A204.1 (cell line): ENCODE results near the gene IMMT.
A peak's percentile ranks its signal among the peaks of the same experiment; 100 is the strongest.

ENCODE experiments used
- FAIRE-seq: peaks from 2 replicates; lab custom pipeline; 2012; peaks lifted over from hg19 to GRCh38; lab: Jason Lieb, UNC

The IMMT gene

DNA sequence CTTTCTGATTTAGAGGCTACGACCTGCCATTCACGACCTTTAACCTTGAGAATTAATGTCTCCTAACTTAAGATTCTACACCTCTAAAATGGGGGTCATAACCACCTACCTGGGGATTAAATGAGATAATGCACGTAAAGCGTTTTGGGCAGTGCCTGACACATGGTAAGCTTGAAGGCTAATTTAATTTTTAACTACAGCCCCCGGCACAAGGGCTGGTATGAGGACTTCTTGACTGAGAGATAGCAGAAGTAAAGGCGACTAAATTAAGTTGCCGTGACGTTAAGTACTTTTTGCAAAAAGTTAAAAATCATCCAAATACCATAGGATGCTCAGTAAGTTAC, 4.5 kb upstream of the IMMT start:
- FAIRE-seq = no peak

DNA sequence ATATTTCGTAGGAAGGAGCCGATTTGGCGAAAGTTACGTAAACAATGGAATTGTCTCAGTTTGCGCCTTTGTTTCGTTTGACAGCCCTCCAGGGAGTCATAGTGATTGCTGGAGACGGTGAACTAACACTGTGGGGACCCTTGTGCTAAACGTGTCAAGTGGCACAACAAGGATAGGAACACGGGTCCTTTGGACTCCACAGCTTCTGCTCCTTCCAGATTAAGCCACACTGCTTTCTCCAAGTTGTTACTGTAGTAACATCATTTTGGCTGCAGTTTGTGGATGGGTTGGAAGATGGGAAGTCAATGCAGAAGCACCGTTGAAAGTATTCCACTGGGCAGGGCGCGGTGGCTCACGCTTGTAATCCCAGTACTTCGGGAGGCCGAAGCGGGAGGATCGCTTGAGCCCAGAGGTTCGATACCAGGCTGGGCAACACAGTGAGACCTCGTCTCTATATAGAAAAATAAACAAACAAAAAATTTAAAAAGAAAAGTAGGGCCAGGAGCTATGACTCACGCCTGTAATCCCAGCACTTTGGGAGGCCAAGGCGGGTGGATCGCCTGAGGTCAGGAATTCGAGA, 636 bp upstream of the IMMT start:
- no peak for FAIRE-seq

DNA sequence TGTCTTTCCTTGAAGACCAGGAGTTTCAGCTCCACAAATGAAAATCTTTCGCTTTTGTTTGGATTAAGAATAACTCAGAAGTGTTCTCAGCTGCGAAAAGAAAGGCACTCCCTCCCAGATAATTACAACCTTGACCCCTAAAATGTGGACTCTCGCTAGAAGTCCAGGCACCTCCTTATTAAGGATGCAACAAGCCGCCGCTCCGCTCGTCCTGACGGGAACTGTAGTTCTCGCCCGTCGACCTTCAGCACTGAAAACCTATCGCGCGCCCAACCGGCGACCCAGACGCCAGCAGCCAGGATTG, 559 bp downstream of the IMMT start:
- FAIRE-seq = peak; percentile 87

DNA sequence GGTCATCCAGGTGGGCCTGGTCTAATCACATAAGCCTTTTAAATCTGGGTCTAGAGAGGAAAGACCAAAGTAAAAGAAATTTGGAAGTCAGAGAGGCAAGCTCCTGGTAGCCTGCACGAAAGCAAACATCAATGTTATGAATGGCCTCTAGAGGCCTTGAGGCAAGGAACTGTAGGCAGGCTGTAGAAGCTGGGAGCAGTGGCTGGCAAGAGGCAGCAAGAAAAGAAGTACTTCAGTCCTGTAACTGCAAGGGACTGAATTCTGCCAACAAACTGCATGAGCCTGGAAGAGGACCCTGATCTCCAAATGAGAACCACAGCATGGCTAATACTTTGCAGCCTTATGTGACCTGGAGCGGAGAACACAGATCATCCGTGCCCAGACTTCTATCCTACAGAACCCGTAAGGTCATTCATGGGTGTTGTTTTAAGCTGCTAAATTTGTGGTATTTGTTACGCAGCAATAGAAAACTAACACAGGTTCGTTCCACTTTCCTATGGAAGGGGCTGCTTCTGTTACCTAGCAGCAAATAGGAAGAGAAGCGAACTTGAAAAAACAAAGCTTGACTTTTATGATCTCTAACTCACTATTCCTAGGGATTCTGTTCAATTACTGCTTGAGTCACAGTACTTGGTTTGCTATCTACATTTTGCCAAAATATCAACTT, 1.2 kb downstream of the IMMT start:
- no peak for FAIRE-seq

DNA sequence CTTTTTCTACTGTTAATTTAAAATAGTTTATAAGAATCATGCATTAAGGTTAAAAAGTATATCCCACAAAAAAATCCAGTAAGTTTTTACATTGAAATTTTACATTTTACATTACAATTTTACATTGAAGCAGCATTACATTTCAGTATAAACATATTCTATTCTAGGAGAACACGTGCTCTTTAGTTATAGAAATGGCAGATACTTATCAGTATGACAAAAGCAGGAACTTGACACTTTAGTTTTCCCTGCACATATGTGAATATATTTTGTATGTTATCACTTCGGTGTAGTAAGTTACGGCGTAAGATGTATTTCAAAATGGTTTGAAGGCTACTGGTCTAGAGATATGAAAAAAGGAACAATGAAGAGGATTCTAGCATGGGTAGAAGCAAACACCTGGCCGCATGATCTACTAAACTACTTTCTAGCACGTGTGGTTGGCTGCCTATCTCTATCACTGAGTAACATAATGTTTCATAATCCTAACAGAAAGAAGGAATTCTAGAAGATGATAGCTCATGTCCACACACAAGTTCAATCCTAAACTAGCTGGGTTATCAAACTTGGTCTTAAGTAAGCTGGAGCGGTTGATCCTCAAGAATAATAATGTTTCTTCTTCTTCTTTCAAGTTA, 5.4 kb downstream of the IMMT start:
- FAIRE-seq = no peak

DNA sequence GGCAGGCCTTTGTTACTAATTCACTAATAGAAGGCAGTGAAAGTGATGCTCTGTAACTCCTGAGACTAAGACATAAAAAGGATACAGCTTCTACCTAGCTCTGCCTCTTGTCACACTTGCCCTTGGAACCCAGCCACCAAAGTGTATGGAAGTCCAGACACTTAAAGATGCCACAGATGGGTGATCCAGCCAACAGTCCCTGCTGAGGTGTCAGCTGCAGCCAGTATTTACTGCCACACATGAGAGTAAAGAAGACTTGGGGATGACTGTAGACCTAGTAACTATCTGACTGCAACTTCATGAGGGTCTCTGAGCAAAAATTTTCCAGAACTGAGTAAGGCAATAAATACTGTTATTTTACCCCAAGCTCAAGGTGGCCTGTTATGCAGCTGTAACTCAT, 8.8 kb downstream of the IMMT start:
- FAIRE-seq = no peak

DNA sequence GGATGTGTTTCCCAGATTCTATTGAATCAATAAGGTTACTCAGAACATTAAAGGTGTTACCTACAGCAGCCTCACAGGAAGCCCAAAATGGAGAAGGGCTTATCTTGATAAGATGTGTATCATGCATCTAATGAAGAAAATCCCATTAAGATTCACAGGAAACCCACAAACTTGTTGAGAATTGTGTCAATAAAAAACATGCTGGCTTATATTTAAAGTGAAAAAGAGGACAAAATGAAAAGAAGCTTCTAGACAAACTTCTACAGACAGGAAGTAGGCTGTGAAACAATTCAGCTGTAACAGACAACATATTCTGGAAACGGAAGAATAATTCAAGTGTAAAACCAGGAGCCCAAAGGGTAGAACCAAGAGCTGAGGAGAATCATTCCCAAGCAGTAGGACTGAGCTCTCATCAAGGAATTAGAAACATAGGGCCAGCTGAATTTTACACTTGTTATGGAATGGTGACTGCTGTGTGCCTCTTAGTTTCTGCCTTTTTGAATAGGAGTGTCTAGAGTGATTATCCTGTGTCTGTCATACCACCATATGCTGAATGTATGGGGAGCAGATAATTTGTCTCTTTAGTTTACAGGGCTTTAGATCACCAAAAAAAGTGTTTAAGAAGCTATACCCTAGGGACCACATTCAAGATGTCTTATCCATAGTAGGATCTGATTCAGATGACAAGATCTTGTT, 9.6 kb downstream of the IMMT start:
- FAIRE-seq = no peak

DNA sequence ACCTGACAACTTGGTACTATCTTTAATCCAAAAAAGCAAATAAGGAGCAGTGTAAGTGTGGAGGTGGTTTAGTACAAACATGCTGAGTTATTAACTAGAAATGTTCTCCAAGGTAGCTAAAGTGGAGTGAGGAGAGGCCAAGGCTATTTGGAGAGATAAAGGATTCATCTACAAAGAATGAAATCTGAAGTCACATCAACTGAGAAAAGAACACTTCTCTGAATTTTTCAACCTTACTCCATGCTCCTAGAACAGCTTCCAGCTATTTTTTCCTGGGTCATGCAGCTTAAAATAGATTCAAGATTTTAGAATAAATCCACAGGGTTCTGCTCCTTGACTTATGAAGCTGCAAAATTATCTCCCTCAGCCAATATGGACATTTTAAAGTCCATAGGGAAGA, 18.7 kb downstream of the IMMT start:
- no peak for FAIRE-seq

DNA sequence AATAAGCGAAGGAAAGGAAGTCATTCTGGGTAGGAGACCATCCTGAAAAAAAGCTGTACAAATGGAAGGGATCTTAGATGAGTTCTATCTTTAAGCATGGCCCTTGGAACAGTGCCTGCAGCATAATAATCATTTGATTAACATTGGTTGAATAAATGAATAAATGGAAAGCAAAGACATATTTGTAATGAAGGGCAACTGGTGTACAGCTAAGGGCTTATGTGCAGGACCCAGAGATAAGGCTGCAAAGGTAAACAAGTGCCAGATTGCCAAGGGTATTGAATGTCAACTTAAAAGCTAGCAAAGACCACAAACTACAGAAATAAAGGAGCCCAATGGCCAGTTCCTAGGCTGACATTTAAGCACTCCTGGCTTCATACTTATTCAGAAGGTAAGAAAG, 19.4 kb downstream of the IMMT start:
- no peak for FAIRE-seq

DNA sequence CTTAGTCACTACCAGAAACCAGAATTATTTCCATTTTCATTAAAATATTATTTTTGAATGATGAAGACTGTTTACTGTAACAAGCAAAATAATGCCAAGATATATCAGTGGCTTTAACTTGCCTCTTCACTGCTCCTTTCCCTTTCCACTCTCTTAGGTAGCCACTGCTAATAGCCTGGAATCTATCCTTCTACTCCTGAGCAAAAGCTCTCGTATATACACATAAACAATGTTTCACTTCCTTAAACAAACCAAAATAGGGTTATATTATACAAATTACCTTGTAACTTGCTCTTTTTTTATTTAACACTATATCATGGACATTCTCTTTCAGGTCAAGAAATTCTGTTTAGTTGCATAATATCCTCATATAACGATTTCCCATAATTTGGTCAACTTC, 20.8 kb downstream of the IMMT start:
- no peak for FAIRE-seq

DNA sequence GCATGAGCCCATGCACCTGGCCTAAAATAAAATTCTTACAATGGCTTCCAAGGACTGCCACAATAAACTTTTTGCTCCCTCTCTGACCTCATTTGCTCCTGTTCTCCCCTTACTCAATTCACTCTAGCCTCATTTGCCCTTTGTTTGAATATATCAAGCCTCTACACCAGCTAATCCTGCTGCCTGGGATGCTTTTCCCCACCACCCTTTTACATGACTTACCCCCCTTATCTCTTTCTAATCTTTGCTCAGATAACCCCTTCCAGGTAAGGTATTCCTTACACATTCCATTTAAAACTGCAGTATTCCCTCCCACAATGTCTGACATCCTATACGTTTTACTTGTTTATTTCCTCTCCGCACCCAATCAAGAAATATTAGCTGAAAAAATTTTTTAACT, 22.7 kb downstream of the IMMT start:
- FAIRE-seq = no peak

DNA sequence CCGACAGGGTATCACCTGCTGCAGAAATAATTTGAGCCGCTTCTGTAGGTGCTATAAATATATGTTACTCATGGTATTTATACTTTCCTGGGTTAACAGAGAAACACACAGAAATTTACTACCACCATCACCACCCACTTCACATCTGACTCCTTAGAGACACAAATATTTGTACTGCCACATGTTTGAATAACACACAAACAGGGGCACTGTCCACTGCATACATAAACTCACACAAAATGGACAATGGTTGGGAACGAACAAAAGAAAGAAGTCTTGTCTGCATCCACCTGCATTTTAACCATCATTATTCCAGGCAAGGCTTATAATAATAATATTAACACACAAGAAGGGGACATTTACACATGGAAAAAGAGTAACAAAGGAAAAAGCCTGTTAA, 24.0 kb downstream of the IMMT start:
- FAIRE-seq = no peak

DNA sequence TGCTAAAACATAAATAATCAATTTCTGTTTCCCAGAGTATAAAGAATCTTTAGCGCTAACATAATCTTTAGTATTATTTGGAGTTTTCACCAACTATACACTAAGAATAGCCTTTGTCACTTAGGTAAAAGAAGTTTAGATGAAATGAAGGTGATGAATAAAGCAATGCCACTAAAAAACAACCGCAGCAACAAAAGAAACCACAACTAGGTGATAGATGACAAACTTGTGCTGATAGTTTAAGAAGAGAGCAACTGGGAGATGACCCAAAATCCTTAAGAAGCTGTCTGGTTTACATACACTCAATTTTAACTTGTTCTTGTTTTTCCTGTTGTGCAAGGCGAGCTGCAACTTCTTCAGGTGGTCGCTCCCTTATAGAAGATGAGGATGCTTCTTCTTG, 24.8 kb downstream of the IMMT start:
- no peak for FAIRE-seq

DNA sequence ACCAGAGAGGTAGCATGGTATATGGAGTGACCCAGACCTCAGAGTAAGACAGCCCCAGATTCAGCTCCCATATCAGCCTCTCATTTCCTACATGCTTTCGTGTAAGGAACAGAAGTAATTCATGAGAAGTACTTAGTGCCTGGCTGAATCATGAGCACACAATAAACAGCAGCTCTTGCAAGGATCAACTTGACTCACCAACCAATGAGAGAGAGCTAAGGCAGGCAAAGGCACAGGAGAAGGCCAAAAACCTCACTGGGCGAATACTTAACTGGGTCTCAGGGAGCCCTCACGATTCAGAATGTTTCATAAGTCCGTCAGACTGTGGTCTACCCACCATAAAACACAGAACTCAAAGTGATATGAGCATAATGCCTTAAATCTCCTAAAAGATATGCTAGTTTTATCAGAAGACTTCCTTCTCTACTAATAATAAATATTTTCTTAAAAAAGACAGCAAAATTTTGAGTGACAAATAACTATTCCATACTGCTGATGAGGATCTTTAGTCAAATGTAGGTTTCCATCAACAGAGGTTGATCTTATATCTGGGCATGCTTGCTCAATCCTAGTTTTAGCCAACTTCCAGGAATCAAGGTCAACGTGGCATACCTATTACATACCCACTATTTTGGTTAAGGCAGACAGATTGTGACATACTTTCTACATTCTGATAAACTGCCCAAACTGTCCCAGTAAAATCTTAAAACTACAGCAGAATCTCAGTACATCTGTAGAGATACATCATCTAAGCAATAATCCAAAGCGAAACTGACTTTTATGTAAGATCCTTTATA, 34.9 kb downstream of the IMMT start:
- no peak for FAIRE-seq

DNA sequence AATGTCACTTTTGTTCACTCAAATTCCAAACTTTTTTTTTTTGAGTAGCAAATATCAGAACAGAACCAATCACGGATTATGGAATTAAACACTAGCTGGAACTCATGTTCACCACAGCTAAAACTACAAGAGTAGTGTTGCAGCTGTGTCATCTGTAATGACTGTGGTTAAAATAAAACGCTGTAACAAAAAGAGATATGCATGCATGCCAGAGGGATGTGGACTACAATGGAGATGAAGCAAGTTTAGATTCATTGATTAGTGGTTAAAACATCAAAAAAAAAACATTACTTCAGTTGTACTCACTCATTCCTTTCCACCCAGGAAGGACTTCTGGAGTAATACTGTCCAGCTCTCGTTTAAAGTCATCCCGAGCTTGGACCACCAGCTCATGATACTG, 37.0 kb downstream of the IMMT start:
- no peak for FAIRE-seq

DNA sequence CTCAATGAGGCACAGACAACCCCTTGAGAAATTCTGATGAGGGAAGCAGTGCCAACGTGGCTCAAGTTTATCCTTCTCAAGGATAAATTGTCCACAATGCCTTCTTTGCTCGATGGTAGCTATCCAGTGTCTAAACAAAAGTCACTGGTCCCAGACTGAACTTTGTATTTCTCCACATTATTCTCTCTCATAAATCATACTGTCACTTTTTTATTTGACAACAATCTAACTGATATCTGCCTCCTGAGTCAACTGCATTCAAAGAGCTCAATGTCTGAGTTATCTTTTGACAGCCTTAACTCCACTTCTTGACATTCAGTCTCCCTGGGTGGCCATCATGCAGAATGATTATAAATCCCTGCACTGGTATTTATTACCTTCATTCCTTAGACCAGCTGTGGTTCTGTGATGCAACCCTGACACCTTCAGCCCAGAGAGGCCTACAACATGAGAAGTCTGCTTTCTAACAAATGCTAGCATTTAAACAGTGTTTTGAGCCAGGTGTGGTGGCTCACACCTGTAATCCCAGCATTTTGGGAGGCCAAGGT, 38.2 kb downstream of the IMMT start:
- FAIRE-seq = no peak

DNA sequence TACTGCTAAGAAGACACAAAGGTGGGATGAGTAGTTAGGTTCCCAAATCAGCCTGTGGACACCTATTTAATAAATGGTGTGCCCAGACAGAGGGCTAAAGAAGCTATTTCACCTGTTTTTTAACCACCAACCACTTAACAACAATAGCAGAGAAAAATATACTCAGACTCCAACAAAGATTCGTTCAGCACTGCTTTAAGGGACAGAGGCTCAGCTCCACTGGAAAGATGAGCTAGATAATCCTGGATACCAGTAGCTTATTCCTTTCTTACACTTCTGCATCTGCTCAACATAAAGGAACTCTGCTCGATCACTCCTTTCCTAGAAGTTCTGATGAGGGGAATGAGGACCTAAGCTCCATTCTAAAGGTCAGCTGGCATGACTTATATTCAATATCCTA, 44.8 kb downstream of the IMMT start:
- FAIRE-seq = no peak

DNA sequence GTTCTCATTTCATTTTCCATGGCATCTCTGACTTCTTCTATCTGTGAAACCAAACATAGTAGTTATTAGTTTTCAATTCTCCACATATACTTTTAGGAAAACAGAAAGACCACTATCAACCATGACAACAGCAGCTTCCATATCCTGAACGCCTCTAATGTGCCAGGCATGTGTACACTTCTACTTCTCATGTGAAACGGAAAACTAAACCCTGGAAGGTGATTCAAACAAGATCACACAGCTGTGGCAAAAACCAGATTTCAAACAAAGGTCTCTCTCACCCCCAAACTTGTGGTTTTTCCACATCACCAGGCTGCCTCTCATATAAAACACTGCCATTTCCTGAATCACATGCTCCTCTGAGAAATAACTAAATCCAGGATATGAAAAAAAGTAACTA, 47.5 kb downstream of the IMMT start:
- no peak for FAIRE-seq

DNA sequence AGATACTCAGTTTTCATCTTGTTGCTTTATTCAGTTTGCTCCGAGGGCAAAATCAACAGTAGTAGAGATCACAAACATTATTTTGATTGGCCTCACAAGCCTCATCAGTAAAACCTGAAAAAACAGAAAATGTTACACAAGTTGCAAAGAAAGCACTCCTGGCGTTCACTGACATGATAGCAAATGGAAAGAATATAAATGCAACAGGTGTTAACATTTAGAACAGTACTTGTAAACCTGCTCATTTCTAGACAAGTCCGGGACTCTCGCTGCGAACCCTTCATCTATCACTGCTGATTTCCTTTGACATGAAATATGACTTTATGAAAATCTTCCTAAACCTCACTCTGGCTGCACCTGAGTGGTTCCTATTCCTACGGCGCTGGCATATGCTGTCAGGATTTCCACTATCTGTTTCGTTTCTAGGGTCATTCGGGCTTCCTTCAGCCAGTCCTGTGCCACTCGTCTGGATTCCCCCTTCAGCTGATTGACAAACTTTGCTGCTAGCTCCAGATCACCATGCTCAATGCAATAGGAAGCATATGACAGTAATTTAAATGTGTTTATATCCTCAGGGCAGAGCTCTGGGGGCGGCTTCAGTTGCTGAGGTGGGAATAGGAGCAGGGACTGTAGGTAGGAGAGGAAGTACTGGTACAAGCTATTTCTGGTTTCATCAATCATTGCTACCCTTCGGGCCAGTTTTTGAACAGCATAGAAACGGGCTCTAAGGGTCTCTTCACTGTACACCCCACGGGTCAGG, 51.2 kb downstream of the IMMT start:
- FAIRE-seq = no peak

DNA sequence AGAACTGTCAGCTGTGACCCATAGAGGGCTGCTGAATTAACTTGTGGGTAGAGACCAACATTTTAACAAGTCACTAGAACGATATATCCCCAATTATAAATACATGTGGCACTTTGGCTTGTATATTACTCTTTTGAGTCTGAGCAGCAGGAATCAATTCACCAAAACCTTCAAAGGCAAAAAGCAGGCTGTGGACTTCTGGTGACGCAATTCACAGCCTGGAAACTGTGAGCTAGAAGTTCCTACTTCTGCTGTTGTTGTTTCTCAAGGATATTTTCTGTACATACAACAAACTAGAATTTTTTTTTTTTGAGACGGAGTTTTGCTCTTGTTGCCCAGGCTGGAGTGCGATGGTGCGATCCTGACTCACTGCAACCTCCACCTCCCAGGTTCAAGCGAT, 52.0 kb downstream of the IMMT start:
- no peak for FAIRE-seq

DNA sequence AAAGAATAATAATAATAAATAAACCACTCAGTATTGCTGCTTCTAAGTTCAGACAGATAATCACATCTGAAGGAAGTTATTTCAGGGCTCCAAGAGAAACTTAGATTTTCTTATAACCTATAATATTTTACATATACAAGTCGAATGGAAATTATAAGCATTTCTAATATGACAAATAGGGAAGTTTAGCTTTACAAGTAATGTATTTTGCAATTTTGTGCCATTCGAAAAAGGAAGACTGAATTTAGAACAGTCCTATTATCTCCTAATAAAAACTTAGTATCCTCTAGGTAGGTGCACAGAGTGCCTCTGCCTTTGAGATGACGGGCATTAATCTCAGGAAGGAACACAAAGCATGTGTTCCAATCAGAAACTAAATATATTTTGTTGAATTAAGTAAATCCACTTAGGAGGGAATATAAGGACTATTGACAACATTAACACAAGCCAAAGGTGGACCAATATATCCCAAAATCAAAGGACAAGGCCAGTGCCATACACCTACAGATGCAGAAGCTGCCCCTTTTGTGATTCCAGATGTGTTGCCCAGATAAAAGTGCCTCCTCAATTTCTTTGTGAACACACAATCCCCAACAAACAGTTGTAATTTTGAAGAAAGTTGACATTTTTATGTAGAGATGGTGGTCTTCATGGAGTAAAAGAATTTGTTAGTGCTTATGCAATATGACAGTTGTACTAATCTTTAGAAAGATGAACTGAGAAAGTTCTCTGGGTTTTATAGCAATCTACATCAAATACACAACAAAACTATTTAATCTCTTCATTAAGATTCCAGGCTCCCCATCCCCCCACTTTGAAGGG, 52.6 kb downstream of the IMMT start:
- FAIRE-seq = no peak
